Stimulated activated CD4-positive, alpha-beta T cell treated with anti-CD3 and anti-CD28 coated beads, Interleukin-15, amount 100 ng/mL, for 48 hours (primary cell): ENCODE results near the gene RNASEH2A.

Experiments used
- DNase-seq, 2 donors: peaks; one replicate each; pipeline ENCODE4 v3.0.0-alpha.2; 2020; ENCODE audit warnings: low read depth in 2 of 2

RNASEH2A gene

DNA sequence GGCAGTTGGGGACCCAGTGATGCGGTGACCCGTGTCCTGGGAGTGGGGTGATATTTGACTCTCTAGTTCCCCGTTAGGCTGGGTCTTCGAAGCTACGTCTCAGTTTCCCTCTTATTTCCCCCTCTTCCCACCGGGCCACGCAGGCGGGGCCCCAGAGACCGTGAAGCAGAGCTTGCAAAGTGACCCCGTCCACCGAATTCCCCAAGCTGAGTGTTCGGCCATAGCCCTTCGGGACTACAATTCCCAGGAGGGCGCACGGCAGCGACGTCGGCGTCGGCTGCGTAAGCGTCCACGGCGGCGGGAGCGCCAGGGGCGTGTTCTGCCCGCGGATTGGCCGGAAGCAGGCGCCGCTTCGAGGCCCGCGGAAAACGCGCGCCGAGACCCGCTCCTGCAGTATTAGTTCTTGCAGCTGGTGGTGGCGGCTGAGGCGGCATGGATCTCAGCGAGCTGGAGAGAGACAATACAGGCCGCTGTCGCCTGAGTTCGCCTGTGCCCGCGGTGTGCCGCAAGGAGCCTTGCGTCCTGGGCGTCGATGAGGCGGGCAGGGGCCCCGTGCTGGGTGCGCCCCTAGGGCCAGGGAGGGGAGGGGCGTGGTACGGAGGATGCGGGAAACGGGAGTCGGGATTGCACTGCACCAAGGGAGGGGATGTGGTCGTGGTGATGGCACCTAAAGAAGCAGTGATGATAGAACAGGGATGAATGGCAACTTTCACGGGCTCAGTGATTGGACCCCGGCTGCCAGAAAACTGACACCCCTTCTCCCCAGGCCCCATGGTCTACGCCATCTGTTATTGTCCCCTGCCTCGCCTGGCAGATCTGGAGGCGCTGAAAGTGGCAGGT is at the start of gene RNASEH2A:
Gene RNASEH2A, plus strand, starts transcription at position 343 of the 840 bp plus-strand sequence. Its CDS starts 90 bp downstream, at position 433.
- peak; percentile 81 to 89 for DNase-seq

DNA sequence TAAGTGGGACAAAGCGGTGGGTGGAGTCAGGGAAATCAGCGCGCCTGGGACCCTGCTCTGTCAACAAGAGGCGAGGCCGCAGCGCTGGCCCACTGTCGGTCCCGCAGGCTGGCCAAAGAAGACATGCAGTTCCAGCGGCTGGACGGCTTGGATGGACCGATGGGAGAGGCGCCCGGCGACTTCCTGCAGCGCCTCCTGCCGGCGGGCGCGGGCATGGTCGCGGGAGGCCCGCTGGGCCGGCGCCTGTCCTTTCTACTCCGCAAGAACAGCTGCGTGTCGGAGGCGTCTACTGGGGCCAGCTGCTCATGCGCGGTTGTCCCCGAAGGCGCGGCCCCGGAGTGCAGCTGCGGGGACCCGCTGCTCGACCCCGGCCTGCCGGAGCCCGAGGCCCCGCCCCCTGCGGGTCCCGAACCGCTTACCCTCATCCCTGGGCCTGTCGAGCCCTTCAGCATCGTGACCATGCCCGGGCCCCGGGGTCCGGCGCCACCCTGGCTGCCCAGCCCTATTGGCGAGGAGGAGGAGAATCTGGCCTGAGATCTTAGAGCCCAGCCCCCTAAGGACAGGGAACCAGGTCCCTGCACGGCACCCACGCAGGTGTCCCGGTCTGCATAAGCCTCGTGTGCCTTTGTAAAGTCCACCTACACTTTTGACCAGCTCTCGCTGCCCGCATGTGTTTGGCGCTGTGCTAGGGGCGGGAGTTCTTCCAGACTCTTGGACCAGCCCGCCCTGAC is 48.7 kb upstream of the RNASEH2A start:
- DNase-seq = peak in 1 of 2 donors; percentile 55

- DNase-seq = no peak
Observed at GRCh38 chr19:12759686-12760085, 46.7 kb upstream of the RNASEH2A start.

- DNase-seq = no peak
Observed at GRCh38 chr19:12763100-12763499, 43.3 kb upstream of the RNASEH2A start.

DNA sequence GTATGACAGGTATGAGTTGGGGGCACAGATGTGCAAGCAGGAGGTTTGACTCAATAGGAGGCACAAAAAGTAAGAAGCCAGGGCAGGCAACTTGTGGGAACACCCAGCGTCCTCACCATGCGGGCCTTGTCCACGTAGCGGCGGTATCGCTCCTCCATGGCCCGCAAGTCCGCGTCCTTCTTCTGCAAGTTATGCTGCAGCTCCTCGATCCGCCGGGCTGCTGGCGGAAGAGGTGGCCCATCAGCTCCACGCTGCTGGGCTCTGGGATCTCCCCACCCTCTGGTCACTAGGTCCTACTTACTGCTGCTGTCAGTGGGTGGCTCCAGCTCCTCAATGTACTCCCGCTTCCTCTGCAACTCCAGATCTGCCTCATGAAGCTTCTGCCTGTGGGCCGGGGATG is 41.7 kb upstream of the RNASEH2A start:
- DNase-seq = no peak

DNA sequence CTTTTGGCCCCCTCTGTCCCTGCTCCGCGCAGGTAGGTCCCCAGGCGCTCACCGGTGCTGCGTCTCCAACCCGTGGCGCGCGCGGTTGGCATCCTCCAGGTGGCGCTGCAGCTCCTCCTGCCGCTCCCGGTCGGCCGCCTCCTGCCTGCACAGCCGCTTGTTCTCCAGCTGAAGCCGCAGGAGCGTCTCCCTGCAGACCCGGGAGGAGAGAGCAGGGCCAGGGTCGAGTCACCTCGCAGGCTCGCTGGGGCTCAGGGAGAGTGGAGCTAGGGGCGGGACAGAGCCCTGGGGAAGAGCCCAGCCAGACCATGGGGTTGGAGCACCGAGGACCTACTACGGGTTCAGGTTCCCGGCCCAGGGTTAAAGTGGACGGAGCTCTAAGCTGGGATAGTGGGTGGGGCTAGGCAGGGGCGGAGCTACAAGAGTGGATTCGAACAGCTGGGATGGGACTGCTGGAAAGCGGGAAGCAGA is 40.3 kb upstream of the RNASEH2A start:
- DNase-seq = peak in 1 of 2 donors; percentile 82

DNA sequence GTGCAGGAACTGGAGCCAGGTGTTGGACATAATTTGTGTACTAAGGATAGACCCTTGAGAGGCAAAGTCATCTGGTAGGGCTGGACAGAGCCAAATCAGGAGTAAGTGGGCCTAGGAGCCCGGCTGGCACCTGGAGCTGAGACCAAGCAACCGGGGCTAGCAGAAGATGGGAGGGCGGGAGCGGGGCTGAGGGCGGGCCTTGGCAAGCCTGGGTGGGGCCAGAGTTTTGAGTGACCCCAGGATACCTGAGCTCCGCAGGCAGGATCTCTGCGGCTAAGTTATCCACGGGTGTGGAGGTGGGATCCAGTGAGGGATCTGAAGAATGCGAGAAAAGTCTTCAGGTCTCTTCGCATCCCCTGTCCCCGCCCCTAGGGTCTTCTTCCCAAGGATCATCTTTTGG is 39.2 kb upstream of the RNASEH2A start:
- no peak for DNase-seq

DNA sequence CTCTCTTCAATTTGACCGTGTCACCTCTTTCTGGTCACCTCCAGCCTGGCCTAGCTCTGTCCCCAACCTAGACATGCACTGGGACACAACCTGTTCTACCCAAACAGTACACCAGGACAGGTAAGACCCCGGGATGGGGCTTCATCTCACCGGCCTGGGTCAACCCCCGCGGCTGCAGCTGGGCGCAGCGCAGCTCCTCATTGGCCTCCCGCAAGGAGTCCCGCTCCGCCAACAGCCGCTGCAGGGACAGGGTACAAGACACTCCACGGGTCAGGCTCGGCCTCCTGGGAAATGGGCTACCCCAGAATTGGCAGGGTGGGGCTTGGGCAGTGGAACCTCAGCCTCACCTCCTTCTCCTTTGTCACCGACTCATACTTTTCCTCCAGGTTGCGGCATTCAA is 38.7 kb upstream of the RNASEH2A start:
- no peak for DNase-seq

DNA sequence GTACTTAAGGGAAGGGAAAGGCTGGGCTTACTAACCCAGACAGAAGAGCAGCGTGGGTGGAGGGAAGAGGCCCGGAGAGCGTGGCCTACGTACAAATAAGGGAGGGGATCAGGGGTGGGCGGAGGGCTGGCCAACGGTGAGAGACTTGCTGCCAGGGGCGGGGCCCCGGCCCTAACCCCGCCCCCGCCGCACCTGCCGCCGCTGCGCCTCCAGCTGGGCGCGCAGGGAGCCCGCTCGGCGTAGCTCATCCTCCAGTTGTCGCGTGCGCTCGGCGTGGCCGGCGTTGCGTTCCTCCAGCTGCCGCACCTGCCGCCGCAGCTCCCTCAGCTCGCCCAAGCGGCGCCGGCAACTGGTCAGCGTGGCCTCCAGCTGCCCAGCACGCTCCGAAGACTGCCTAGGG is 36.7 kb upstream of the RNASEH2A start:
- peak in 1 of 2 donors; percentile 56 for DNase-seq

- DNase-seq = no peak
Observed at GRCh38 chr19:12770922-12771321, 35.5 kb upstream of the RNASEH2A start.

DNA sequence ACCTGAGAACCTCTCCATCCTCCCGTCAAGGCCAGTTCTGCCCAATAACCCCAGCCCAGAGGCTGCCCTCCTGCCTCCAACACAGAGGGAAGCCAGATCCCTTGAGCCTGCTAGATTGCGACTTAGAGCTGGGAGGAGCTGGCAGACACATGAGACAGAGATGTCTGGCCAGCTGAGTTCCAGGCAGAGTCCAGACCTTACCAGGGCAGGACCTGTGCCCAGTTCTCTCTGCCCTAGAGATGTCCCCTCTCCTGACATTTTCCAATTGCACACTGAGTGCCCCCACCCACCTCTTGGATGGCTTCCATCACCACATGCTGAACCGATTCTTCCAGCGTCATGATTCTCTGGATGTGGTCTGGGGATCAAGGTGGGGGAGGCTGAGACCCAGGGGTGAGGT is 34.1 kb upstream of the RNASEH2A start:
- DNase-seq = no peak

- no peak for DNase-seq
Observed at GRCh38 chr19:12773571-12773970, 32.8 kb upstream of the RNASEH2A start.

- no peak for DNase-seq
Observed at GRCh38 chr19:12774588-12775555, 31.5 kb upstream of the RNASEH2A start, which contains the start of gene HOOK2. Gene HOOK2 (minus strand): TSS chr19:12775552. CDS start chr19:12775449, 103 bp downstream.

DNA sequence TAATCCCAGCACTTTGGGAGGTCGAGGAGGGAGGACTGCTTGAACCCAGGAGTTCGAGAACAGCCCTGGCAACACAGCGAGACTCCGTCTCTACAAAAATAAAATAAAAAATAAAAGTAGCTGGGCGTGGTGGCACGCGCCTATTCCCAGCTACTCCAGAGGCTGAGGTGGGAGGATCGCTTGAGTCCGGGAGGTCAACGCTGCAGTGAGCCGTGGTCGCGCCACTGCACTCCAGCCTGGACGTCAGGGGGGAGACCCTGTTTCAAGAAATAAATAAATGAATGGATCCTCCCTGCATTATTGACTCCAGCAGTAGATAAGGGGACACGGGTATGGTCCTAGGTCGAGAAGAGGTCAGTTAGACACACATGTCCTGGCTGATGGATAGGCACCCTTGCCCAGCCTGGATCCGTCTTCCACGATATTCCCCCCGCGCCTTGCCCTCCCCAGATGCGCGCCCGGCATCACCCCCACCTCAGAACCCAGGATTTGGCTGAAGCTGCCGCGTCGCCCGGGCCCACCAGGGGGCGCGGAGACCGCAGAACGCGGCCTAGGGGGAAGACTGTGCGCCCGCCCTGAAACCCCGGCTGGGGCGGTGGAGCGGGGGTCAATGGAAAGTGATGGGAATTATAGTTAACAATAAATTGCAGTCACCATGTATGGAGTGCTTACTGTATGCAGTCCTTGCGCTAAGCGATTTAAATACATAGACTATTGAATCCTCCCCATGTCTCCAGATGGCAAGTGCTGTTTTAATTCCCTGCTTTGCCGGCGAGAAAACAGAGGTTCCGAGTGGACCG is 29.0 kb upstream of the RNASEH2A start:
- peak in 1 of 2 donors; percentile 83 for DNase-seq

DNA sequence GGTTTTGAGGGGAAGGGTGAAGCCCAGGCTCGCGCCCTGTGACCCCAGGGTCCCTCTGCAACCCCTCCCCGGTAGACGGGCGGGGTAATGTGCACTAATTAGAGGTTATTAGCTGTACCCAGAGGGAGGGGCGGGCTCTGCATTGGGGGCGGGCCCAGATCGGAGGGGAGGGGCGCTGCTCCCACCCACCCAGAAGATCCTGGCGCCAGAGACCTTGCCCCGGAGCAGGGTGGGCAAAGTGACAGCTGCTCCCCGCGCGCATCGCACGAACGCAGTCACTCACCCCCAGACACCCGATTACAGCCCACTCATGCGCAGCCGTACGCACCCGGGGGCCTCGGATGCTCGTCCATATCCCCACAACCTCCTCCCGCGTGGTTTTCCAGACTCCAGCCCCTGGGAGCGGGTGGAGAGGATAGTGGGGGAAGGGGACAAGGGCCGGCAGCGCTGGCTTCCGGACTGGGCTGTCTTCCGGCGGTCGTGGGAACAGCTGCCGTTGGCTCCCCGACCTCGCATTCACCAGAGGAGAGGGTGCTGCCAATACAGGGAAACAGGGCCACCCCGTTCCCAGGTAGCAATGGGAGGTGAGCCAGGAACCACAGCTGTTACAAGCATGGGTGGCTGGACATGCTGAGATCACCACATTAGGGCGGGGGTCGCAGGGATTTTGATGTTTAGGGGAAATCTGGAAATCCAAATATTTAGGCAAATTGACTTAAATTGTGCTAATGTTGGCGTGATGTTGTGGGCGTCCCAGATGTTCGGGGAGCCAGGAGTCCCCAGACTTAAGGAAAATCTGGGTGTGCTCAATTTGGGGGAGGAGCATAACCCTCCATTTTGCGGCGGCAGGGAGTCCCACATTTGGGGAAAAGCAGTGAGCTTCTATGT is 28.1 kb upstream of the RNASEH2A start:
- no peak for DNase-seq

GRCh38 chr19:12778905-12779161 is 27.6 kb upstream of the RNASEH2A start:
- no peak for DNase-seq

DNA sequence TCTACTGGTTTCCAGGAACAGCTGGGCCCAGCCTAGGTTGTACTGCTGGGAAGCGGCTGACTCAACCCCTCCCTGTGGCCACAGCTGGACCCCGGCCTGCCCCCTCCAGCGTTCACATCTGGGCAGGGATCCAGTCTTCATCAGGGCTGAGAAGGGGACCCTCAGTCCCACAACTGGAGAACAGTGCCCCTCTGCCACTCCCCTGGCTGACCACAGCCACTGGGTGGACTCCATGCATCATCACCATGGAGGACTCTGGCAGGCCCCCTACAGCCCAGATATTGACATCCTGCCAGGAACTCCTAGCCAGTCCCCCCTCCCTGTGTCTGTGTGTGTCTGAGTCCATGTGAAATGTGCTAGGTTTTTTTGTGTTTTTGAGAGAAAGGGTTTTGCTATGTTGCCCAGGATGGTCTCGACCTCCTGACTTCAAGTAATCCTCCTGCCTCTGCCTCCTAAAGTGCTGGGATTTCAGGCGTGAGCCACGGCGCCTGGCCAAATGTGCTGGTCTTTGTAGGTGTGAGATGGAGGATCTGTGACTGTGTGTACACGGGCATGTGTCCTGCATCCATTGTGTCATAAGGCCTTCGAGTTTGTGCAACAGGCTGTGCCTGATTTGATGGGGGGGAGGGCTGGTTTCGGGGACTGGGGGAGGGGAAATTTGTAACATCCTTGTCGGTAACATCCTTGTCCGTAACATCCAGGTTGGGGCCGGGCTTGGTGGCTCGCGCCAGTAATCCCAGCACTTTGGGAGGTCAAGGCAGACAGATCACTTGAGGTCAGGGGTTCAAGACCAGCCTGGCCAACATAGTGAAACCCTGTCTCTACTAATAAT is 27.0 kb upstream of the RNASEH2A start:
- DNase-seq = no peak

- no peak for DNase-seq
Observed at GRCh38 chr19:12782174-12782423, 24.3 kb upstream of the RNASEH2A start.
